HL-60 (cell line): ENCODE measurements around the gene ZG16.

Experiments
- DNase-seq, 2 experiments: peaks; one replicate each; pipeline ENCODE4 v3.0.0-alpha.2; 2010 to 2020; ENCODE audit warnings: low read depth in 1 of 2, low spot score in 1 of 2
- H3K27ac ChIP-seq: fragments of 250-450 bp; sonication (Bioruptor Pico); replicated peaks from 2 replicates; pipeline ENCODE4 v1.5.1; 2020; ENCODE audit warnings: mild to moderate bottlenecking, moderate library complexity
- H3K27me3 ChIP-seq: fragments of 250-450 bp; sonication (Bioruptor Pico); 2 replicates; pipeline ENCODE4 v1.5.1; 2021; ENCODE audit warnings: mild to moderate bottlenecking, moderate library complexity; ENCODE audit not compliant: insufficient read depth, poor library complexity, severe bottlenecking
- H3K4me3 ChIP-seq: replicated peaks from 2 replicates; pipeline ENCODE4 v1.5.1; 2011; ENCODE audit warnings: mild to moderate bottlenecking, control low read depth, low read length; ENCODE audit not compliant: insufficient read depth
- CTCF ChIP-seq: IDR thresholded peaks from one replicate; pipeline ENCODE4 v1.5.1; 2011; ENCODE audit warnings: low read length, control low read depth, inconsistent platforms; ENCODE audit not compliant: insufficient read depth
- GABPA ChIP-seq: IDR thresholded peaks from 2 replicates; pipeline ENCODE4 v1.6.1; 2012; ENCODE audit warnings: low read depth
- POLR2AphosphoS5 ChIP-seq: IDR thresholded peaks from 2 replicates; pipeline ENCODE4 v1.6.1; 2012; ENCODE audit warnings: low read depth
- REST ChIP-seq: IDR thresholded peaks from 2 replicates; pipeline ENCODE4 v1.6.1; 2012; ENCODE audit warnings: low read depth; ENCODE audit not compliant: insufficient replicate concordance
- SPI1 ChIP-seq: IDR thresholded peaks from 2 replicates; pipeline ENCODE4 v1.6.1; 2012; ENCODE audit warnings: low read depth, mild to moderate bottlenecking, borderline replicate concordance

Gene ZG16

GRCh38 chr16:29805232-29806098 is 27.4 kb downstream of the ZG16 start:
- Histone ChIP-seq H3K27me3 (no peaks in the 10 kb centered on the region), H3K27ac (peak overlapping the region; percentile 99), H3K4me3 (peak overlapping the region; percentile 54)
- peak; percentile 91 to 98 for DNase-seq
- TF ChIP-seq POLR2AphosphoS5: peak; percentile 99
- TF ChIP-seq CTCF: no peak
- peak; percentile 85 for TF ChIP-seq SPI1
- no peak for TF ChIP-seq GABPA
- TF ChIP-seq REST: peak; percentile 59

- TF ChIP-seq CTCF (no peak), GABPA (no peak), SPI1 (no peak), REST (no peak), POLR2AphosphoS5 (no peak)
- peak within 1 kb of the TSS; percentile 56 for H3K4me3 ChIP-seq
- H3K27me3 ChIP-seq: no peaks in the 10 kb centered on the region
- H3K27ac ChIP-seq: peak within 1 kb of the TSS; percentile 99
- no peak for DNase-seq
These were observed 28.1 kb downstream of the ZG16 start, which contains the start of gene MAZ for GRCh38 chr16:29806099-29806579. Gene MAZ (plus strand): TSS chr16:29806529. CDS start chr16:29806702, 173 bp downstream.

- peak overlapping the region; percentile 96 for H3K27ac ChIP-seq
- H3K4me3 ChIP-seq: peak overlapping the region; percentile 56
- DNase-seq: peak; percentile 69 to 79
- no peaks in the 10 kb centered on the region for H3K27me3 ChIP-seq
- TF ChIP-seq CTCF (no peak), POLR2AphosphoS5 (peak; percentile 72; the same call in 1 of the 2 replicates), REST (no peak), GABPA (no peak)
These were observed 28.8 kb downstream of the ZG16 start for GRCh38 chr16:29806641-29807425.
